ENCODE measurements around the gene CENPP. TPM values are rescaled to one million over a fixed set of nuclear protein-coding genes. Genes with fewer than 3 reads are reported as not detected.

The CENPP gene
- total RNA-seq, 1 donor from 2014 or later: 5.4 TPM

DNA sequence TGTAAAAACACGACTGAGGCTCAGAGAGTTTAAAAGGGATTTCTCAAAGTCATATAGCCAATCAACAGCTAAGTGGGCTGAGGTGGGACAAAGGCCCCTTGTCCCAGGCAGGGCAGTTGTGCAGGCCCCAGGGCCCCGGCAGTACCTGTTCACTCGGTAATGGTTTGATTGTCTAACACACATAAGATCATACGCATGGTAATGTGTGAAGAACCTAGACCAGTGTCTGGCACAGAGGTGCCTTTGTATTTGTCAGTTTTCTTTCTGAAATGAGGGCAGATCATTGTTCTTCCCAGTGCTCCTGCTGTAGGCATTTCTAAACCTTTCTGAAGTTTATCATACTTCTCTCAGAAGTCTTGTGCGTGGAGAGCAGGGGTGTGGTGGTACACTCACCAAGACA, 277.3 kb downstream of the CENPP start:
- intact Hi-C loops (cut with micrococcal nuclease): no loop called here
- Histone ChIP-seq H3K9me3 (replicated peaks) (peaks cover 18% of the 10 kb centered on the region), H3K36me3 (no peaks in the 10 kb centered on the region), H3K4me1 (peaks cover 45% of the 10 kb centered on the region), H3K27me3 (ENCODE audit: low read depth) (no peaks in the 10 kb centered on the region), H3K4me3 (no peak overlapping the region), H3K27ac (replicated peaks) (peak overlapping the region; percentile 84)
- no peak for DNase-seq
- TF ChIP-seq, protein P1, sequence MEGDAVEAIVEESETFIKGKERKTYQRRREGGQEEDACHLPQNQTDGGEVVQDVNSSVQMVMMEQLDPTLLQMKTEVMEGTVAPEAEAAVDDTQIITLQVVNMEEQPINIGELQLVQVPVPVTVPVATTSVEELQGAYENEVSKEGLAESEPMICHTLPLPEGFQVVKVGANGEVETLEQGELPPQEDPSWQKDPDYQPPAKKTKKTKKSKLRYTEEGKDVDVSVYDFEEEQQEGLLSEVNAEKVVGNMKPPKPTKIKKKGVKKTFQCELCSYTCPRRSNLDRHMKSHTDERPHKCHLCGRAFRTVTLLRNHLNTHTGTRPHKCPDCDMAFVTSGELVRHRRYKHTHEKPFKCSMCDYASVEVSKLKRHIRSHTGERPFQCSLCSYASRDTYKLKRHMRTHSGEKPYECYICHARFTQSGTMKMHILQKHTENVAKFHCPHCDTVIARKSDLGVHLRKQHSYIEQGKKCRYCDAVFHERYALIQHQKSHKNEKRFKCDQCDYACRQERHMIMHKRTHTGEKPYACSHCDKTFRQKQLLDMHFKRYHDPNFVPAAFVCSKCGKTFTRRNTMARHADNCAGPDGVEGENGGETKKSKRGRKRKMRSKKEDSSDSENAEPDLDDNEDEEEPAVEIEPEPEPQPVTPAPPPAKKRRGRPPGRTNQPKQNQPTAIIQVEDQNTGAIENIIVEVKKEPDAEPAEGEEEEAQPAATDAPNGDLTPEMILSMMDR (IDR thresholded peaks at IDR 0.05; ENCODE audit: borderline replicate concordance): no peak

DNA sequence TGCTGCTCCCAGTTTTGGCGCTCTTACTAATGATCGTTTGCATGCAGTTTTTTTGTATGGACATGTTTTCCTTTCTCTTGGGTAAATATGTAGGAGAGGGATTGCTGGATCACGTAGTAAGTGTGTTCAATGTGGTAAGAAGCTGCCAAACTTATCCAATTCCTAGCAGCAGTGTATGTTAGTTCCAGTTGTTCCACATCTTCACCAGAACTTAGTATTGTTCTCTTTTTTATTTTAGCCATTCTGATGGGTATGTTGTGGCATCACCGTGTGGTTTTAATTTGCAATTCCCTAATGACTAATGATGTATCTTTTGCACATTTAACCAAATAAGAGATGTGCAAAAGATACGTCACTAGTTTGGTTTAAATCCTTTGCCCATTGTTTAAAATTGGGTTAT, 278.2 kb downstream of the CENPP start:
- Histone ChIP-seq H3K27ac (replicated peaks) (no peak overlapping the region), H3K9me3 (replicated peaks) (peaks cover 18% of the 10 kb centered on the region), H3K4me1 (peaks cover 45% of the 10 kb centered on the region), H3K27me3 (ENCODE audit: low read depth) (no peaks in the 10 kb centered on the region), H3K36me3 (no peaks in the 10 kb centered on the region), H3K4me3 (no peak overlapping the region)
- TF ChIP-seq, protein P1 (IDR thresholded peaks at IDR 0.05; ENCODE audit: borderline replicate concordance): no peak
- DNase-seq: no peak
- intact Hi-C loops (cut with micrococcal nuclease): no loop called here

DNA sequence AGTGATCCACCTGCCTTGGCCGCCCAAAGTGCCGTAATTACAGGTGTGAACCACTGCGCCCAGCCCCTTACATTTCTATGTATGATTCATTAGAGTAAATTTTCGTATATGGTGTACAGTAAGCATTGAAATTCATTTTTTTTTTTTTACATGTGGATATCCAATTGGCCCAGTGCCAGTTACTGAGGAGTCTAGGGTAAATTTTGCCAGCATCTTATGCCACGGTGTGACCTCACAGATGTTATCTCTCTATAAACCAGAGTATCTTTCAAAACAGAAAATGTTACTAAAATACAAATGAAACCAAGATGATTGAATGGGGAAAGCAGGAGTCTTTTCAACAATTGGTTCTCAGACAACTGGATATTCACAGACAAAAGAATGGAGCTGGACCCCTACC, 279.5 kb downstream of the CENPP start:
- intact Hi-C loops (cut with micrococcal nuclease): no loop called here
- no peaks in the 10 kb centered on the region for H3K27me3 ChIP-seq (ENCODE audit: low read depth)
- no peak for DNase-seq
- H3K9me3 ChIP-seq (replicated peaks): peaks cover 18% of the 10 kb centered on the region
- no peak overlapping the region for H3K4me3 ChIP-seq
- H3K27ac ChIP-seq (replicated peaks): no peak overlapping the region
- no peaks in the 10 kb centered on the region for H3K36me3 ChIP-seq
- peaks cover 43% of the 10 kb centered on the region for H3K4me1 ChIP-seq
- TF ChIP-seq, protein P1 (IDR thresholded peaks at IDR 0.05; ENCODE audit: borderline replicate concordance): no peak

DNA sequence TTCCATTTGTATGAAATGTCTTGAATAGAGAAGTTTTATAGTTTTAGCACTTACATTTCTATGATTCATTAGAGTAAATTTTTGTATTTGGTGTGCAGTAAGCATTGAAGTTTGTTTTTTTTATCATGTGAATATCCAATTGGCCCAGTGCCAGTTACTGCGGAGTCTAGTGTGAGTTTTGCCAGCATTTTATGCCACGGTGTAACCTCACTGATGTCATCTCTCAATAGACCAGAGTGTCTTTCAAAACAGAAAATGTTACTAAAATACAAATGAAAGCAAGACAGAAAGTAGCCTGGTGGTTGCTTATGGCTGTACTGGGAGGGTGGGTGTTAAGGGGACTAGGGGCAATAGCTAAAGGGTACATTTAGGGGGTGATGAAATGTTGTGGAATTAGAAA, 281.3 kb downstream of the CENPP start:
- H3K27ac ChIP-seq (replicated peaks): peak overlapping the region; percentile 86
- H3K4me3 ChIP-seq: no peak overlapping the region
- TF ChIP-seq, protein P1 (IDR thresholded peaks at IDR 0.05; ENCODE audit: borderline replicate concordance): no peak
- DNase-seq: no peak
- intact Hi-C loops (cut with micrococcal nuclease): no loop called here
- H3K4me1 ChIP-seq: peaks cover 48% of the 10 kb centered on the region
- H3K36me3 ChIP-seq: peaks cover 7% of the 10 kb centered on the region
- H3K9me3 ChIP-seq (replicated peaks): peaks cover 18% of the 10 kb centered on the region
- no peaks in the 10 kb centered on the region for H3K27me3 ChIP-seq (ENCODE audit: low read depth)

DNA sequence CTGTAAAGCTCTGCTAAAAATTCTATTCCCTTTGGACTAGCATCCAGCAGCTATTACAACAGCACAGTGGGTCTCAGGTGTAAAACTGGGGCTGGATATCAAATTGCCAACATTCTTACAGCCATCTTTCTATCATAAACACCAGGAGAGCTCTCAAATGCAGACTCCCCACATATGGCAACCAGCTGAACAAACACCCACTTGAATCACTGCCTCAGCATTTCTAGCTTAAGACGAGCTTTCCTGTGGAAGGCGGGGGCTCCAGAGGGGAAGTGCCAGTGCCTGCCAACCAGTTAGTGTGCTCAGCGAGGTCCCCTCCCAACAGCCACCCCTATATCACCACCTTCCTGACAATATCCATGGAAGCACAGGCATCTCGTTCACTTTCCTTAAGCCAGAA, 282.0 kb downstream of the CENPP start:
- DNase-seq: no peak
- H3K4me1 ChIP-seq: peaks cover 52% of the 10 kb centered on the region
- intact Hi-C loops (cut with micrococcal nuclease): no loop called here
- peaks cover 18% of the 10 kb centered on the region for H3K9me3 ChIP-seq (replicated peaks)
- H3K27me3 ChIP-seq (ENCODE audit: low read depth): no peaks in the 10 kb centered on the region
- peaks cover 14% of the 10 kb centered on the region for H3K36me3 ChIP-seq
- no peak overlapping the region for H3K4me3 ChIP-seq
- H3K27ac ChIP-seq (replicated peaks): peak overlapping the region; percentile 86
- TF ChIP-seq, protein P1 (IDR thresholded peaks at IDR 0.05; ENCODE audit: borderline replicate concordance): no peak

Measured in left ventricle myocardium inferior (tissue), 1 donor.